Endothelial cell (in vitro differentiated cells): ENCODE results near the gene FUCA2. TPM values are rescaled to one million over a fixed set of nuclear protein-coding genes. Genes with fewer than 3 reads are reported as not detected.

Source experiments
- DNase-seq: peaks from one replicate; pipeline ENCODE4 v3.0.0; 2021; ENCODE audit warnings: low spot score
- H3K27ac Mint-ChIP-seq: one replicate; pipeline ENCODE4 v1.8.0; 2021; ENCODE audit warnings: mixed read lengths, inconsistent platforms; ENCODE audit not compliant: unreplicated experiment
- H3K27me3 Mint-ChIP-seq: one replicate; pipeline ENCODE4 v1.8.0; 2021; ENCODE audit warnings: mild to moderate bottlenecking, moderate library complexity, mixed read lengths, inconsistent platforms; ENCODE audit not compliant: unreplicated experiment
- H3K36me3 Mint-ChIP-seq: one replicate; pipeline ENCODE4 v1.8.0; 2021; ENCODE audit warnings: mild to moderate bottlenecking, low read depth, mixed read lengths, inconsistent platforms; ENCODE audit not compliant: unreplicated experiment
- H3K4me1 Mint-ChIP-seq: one replicate; pipeline ENCODE4 v1.8.0; 2021; ENCODE audit warnings: mild to moderate bottlenecking, mixed read lengths, inconsistent platforms; ENCODE audit not compliant: unreplicated experiment
- H3K4me3 Mint-ChIP-seq: one replicate; pipeline ENCODE4 v1.8.0; 2021; ENCODE audit warnings: mild to moderate bottlenecking, mixed read lengths, inconsistent platforms; ENCODE audit not compliant: unreplicated experiment
- H3K9me3 Mint-ChIP-seq: one replicate; pipeline ENCODE4 v1.8.0; 2021; ENCODE audit warnings: mixed read lengths, inconsistent platforms; ENCODE audit not compliant: unreplicated experiment
- total RNA-seq: library from RNA; stranded (reverse); fragmentation: NEBNext Ultra II Directional; extraction: Animal tissue kit (Norgen Biotek cat#: 25700); gene quantifications from one replicate; pipeline ENCODE4 v1.2.1, GENCODE V29; 2021; ENCODE audit not compliant: unreplicated experiment
- TF ChIP-seq, protein P1 (sequence below): fragments of 200-600 bp; sonication (generic); IDR thresholded peaks from one replicate; pipeline ENCODE4 v1.5.0; 2021; ENCODE audit warnings: antibody characterized with exemption; ENCODE audit not compliant: unreplicated experiment

The FUCA2 gene
- total RNA-seq, 1 donor from 2014 or later = 31.0 TPM

DNA sequence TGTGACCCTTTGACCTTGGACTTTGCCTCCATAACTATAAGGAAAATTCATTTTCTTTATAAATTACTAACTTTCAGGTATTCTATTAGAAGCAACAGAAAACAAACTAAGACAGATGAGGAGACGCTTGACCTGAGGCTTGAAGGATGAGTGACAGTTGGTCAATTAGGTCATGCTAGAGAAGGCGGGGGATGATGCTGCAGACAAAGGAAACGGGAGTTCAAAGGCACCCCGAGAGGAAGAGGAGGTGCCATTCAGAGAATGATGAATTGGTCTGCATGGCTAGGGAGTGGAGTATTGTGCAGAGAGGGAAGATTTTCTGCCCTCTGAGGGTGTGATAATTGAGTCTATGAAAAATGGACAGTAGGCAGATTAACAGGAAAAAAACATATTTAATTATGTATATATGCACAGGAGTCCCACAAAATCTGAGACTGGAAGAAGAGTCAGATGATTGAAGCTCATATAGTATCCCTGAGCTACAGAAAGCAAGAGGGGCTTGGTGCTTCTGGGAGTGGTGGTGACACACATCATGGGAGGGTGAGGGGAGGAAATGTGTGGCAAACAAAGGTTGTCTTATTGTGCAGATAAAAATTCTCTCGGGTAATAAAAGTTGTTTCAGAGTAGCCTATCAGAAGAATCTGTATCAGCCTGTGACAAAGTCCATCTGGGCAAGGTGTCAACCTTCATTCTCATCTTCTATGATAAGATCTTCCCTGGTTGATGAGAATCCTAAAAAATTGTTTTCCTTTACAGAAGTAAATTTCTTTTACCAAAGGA, 20.4 kb upstream of the FUCA2 start:
- H3K27ac Mint-ChIP-seq = no peak overlapping the region
- peaks cover 6% of the 10 kb centered on the region for H3K27me3 Mint-ChIP-seq
- H3K4me3 Mint-ChIP-seq = no peak overlapping the region
- no peaks in the 10 kb centered on the region for H3K36me3 Mint-ChIP-seq
- TF ChIP-seq, protein P1, sequence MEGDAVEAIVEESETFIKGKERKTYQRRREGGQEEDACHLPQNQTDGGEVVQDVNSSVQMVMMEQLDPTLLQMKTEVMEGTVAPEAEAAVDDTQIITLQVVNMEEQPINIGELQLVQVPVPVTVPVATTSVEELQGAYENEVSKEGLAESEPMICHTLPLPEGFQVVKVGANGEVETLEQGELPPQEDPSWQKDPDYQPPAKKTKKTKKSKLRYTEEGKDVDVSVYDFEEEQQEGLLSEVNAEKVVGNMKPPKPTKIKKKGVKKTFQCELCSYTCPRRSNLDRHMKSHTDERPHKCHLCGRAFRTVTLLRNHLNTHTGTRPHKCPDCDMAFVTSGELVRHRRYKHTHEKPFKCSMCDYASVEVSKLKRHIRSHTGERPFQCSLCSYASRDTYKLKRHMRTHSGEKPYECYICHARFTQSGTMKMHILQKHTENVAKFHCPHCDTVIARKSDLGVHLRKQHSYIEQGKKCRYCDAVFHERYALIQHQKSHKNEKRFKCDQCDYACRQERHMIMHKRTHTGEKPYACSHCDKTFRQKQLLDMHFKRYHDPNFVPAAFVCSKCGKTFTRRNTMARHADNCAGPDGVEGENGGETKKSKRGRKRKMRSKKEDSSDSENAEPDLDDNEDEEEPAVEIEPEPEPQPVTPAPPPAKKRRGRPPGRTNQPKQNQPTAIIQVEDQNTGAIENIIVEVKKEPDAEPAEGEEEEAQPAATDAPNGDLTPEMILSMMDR = no peak
- DNase-seq = no peak
- H3K9me3 Mint-ChIP-seq = no peaks in the 10 kb centered on the region
- H3K4me1 Mint-ChIP-seq = peaks cover 10% of the 10 kb centered on the region

GRCh38 chr6:143529095-143529494, 17.6 kb upstream of the FUCA2 start:
- H3K27me3 Mint-ChIP-seq = no peaks in the 10 kb centered on the region
- H3K4me3 Mint-ChIP-seq = no peak overlapping the region
- no peaks in the 10 kb centered on the region for H3K9me3 Mint-ChIP-seq
- H3K27ac Mint-ChIP-seq = no peak overlapping the region
- peaks cover 7% of the 10 kb centered on the region for H3K4me1 Mint-ChIP-seq
- TF ChIP-seq, protein P1 = no peak
- no peak for DNase-seq
- no peaks in the 10 kb centered on the region for H3K36me3 Mint-ChIP-seq

GRCh38 chr6:143528164-143528811, 16.8 kb upstream of the FUCA2 start:
- Mint-ChIP-seq H3K4me3 (no peak overlapping the region), H3K4me1 (peaks cover 7% of the 10 kb centered on the region), H3K27ac (peak overlapping the region; percentile 22), H3K9me3 (no peaks in the 10 kb centered on the region), H3K36me3 (no peaks in the 10 kb centered on the region), H3K27me3 (no peaks in the 10 kb centered on the region)
- TF ChIP-seq, protein P1 = no peak
- DNase-seq = no peak

GRCh38 chr6:143527677-143528076, 16.2 kb upstream of the FUCA2 start:
- Mint-ChIP-seq H3K4me3 (no peak overlapping the region), H3K27me3 (no peaks in the 10 kb centered on the region), H3K4me1 (peaks cover 7% of the 10 kb centered on the region), H3K9me3 (no peaks in the 10 kb centered on the region), H3K27ac (no peak overlapping the region), H3K36me3 (no peaks in the 10 kb centered on the region)
- no peak for DNase-seq
- TF ChIP-seq, protein P1 = no peak

- TF ChIP-seq, protein P1 = no peak
- Mint-ChIP-seq H3K27ac (no peak overlapping the region), H3K27me3 (no peaks in the 10 kb centered on the region), H3K4me3 (no peak overlapping the region), H3K36me3 (no peaks in the 10 kb centered on the region), H3K4me1 (peaks cover 7% of the 10 kb centered on the region), H3K9me3 (no peaks in the 10 kb centered on the region)
- DNase-seq = no peak
These were observed 13.8 kb upstream of the FUCA2 start for GRCh38 chr6:143525356-143525755.
